ENCODE data around the gene MUS81. TPM values are rescaled to one million over a fixed set of nuclear protein-coding genes. Genes with fewer than 3 reads are reported as not detected.
"Not testable (repeated sequence)": the region's sequence is repeated elsewhere in the genome, so short reads cannot be mapped to it uniquely, and the experiment has no call there.

MUS81 gene
- total RNA-seq, 1 donor: 85.1 TPM

DNA sequence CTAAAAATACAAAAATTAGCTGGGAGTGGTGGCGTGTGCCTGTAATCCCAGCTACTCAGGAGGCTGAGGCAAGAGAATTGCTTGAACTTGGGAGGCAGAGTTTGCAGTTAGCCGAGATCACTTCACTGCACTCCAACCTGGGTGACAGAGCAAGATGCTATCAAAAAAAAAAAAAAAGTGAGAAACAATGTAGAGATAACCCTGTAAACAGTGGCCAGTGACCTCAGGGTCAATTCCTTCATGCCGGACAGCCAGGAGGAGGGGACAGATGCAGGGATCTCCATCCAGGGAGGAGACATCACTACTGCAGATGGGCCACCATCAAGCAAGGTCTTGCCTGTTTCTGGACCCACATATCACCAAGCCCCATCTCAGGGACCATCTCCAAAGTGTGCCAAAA lies 12.5 kb upstream of the MUS81 start:
- no peak for DNase-seq (ENCODE audit: low read depth in 2 of 3, low spot score in 2 of 3)

DNA sequence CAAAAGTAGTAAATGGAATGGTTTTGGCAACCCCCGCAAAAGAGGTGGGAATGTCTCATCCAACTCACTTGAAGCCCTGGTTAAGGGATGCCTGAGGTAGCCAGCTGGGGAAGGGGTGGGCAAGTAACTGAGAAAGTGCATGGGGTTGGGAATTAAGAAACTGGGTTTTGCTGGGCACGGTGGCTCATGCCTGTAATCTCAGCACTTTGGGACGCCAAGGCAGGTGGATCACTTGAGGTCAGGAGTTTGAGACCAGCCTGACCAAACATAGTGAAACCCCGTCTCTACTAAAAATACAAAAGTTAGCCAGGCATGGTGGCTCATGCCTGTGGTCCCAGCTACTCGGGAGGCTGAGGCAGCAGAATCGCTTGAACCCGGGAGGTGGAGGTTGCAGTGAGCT lies 11.5 kb upstream of the MUS81 start:
- DNase-seq (ENCODE audit: low read depth in 2 of 3, low spot score in 2 of 3): not testable (repeated sequence)

GRCh38 chr11:65849366-65849765 lies 10.9 kb upstream of the MUS81 start:
- DNase-seq (ENCODE audit: low read depth in 2 of 3, low spot score in 2 of 3): no peak

DNA sequence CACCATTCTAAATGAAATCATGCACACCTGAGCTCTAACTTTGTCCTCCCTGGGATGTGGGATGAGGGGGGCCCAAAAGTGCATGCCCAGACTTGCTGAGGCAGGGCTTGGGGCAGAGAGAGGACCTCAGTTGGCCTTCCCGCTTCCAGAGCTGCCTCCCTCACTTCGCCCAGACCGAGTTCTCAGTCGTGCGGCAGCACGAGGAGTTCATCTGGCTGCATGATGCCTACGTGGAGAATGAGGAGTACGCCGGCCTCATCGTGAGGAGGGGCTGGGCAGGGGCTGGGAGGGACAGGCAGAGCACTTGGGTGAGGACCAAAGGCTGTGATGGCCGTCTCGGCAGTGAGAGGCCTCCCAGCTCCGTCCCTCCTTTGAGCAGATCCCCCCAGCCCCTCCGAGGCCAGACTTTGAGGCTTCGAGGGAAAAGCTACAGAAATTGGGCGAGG lies 10.4 kb upstream of the MUS81 start:
- no peak for DNase-seq (ENCODE audit: low read depth in 2 of 3, low spot score in 2 of 3)

- DNase-seq (ENCODE audit: low read depth in 2 of 3, low spot score in 2 of 3): no peak
These were observed 9.8 kb upstream of the MUS81 start for GRCh38 chr11:65850217-65851082.

DNA sequence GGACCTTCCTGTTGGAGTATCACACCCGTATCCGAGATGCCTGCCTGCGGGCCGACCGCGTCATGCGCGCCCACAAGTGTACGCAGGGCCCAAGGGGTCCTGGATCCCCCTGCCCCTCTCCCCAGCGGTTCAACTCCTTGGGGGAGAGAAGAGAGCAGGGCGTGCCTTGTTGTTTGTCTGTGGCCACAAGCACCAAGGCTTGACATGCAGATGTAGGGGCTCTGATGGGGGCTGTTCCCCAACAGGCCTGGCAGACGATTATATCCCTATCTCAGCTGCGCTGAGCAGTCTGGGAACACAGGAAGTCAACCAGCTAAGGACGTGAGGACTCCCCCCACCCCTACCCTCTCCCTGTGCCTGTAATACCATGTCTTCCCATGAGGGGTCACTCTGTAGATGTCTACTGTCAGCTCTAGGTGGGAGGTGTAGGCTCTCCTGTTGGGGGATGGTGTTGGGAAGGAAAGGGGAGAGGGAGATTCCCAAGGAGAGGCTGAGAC lies 9.1 kb upstream of the MUS81 start:
- peak in 1 of 3 donors; percentile 31 for DNase-seq (ENCODE audit: low read depth in 2 of 3, low spot score in 2 of 3)

DNA sequence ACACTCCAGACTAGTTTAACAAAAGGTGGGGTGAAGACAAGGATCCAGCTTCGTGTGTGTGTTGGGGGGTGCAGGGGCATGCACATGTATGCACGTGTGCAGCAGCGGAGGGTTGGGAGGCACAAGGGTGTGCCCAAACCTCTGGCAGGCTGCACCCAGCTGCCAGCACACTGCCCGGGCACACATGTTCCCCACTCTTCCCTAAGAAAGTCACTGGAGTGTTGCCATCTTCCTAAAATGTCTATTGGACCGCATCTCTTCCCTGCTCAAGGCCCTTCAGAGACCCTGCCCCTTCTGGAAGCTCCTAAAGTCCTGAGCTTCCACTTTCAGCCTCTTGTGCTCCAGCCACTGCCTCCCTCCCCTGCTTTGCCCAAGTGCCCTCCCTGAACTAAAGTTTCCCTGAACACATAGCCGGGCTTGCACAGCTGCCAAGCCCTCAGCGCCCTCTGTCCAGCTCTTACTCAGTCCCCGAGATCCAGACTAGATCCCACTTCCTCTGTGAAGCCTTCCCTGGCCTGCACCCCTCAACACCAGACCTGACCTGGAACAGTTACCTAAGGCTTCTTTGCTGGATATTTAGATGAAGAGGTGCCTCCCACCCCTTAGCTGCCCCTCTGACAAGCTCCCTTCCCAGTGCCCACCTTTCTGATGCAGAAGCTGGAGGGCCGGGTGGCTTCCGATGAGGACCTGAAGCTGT lies 8.3 kb upstream of the MUS81 start:
- DNase-seq (ENCODE audit: low read depth in 2 of 3, low spot score in 2 of 3): no peak

DNA sequence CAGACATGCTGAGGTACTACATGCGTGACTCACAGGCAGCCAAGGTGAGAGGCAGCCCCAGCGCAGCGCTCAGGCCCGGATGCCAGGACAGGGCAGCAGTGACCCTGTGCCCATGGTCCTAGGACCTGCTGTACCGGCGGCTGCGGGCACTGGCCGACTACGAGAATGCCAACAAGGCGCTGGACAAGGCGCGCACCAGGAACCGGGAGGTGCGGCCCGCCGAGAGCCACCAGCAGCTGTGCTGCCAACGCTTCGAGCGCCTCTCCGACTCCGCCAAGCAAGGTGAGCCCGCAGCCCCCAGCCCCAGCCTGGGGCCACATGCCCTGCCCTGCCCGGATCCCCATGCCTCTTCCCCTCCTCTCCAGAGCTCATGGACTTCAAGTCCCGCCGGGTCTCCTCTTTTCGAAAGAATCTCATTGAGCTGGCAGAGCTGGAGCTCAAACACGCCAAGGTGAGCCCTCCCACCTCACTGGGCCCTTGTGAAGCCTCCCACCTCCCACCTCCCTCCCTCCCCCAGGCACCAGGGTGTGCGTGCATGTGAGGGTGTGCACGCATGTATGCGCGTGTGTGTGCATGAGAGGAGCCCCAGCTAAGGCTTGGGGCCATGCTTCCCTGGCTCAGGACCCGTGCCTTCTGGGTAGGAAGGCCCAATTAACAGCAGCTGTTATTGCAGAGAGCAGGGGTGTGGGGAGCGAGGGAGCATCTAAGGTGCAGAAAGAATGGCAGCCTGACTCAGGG lies 7.6 kb upstream of the MUS81 start:
- DNase-seq (ENCODE audit: low read depth in 2 of 3, low spot score in 2 of 3): no peak

DNA sequence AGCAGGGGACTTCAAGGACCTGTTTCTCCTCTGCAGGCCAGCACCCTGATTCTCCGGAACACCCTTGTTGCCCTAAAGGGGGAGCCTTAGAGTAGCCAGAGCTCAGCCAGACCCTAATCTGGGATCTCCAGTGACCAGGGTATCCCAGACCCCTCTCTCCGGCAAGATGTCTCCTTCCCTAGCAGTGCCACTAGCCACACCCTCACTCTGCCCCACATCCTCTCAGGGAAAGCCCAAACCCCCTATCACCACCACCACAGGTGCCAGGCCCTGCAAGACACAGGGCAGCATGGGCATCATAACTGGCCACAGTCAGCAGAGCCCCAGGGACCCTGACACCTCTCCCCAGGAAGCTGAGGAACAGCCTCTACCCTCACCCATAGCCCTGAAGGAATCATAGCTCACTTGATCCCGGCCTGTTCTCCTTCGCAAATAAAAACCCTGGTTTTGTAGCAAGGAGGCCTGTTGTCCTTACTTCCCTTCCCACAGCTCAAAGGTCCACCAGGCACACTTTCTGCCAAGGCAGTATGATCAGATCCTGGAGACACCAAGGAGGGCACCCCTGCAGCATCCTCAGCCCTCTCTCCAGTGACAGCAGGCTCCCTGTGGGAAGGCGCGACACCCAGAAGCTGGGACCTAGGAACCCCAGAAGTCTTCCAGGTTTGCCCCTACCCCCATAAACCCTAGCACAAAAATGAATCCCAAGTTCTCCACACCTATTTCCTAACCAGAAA lies 6.8 kb upstream of the MUS81 start:
- DNase-seq (ENCODE audit: low read depth in 2 of 3, low spot score in 2 of 3): no peak

DNA sequence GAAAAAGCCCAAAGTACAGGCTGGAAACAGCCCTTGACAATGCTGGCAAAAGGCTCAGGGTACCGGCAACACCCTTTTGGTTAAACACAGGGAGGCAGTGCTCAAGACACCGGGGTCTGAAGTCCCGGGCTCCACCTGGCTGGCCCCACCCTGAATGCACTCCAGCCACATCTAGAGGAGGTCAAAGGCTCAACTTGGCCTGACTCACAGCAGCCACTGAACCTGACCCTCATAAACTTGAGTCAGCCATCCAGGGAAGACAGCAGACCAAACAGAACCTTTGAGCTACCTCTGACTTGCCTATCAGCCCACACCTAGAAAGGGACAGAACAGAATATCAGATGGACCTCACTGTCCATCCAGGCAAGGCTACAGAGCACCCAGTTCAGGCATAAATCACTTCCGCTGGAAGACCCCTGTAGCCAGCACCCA lies 6.1 kb upstream of the MUS81 start:
- DNase-seq (ENCODE audit: low read depth in 2 of 3, low spot score in 2 of 3): no peak

- DNase-seq (ENCODE audit: low read depth in 2 of 3, low spot score in 2 of 3): no peak
These were observed 5.1 kb upstream of the MUS81 start for GRCh38 chr11:65854852-65855837.

DNA sequence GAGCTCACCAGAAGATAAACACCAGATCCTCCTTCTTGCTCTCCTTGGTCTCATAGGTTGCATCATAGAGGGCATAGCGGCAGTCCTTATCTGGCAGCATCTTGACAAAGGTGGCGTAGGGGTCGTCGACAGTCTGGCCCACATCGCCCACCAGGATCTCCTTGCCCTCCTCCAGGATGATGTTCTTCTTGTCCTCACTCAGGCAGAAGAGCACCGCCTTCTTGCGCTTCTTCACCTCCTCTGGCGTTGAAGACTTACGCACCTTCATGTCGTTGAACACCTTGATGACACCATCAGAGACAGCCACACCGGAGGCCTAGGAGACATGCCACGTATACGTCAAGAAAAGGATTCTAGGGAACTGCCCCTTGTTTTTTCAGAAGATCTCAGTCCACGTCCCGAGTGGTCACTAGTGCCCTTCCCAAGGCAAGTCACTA lies 4.3 kb upstream of the MUS81 start:
- no peak for DNase-seq (ENCODE audit: low read depth in 2 of 3, low spot score in 2 of 3)

GRCh38 chr11:65856689-65857499 lies 3.3 kb upstream of the MUS81 start:
- peak; percentile 52 to 63 (median 62) for DNase-seq (ENCODE audit: low read depth in 2 of 3, low spot score in 2 of 3)

DNA sequence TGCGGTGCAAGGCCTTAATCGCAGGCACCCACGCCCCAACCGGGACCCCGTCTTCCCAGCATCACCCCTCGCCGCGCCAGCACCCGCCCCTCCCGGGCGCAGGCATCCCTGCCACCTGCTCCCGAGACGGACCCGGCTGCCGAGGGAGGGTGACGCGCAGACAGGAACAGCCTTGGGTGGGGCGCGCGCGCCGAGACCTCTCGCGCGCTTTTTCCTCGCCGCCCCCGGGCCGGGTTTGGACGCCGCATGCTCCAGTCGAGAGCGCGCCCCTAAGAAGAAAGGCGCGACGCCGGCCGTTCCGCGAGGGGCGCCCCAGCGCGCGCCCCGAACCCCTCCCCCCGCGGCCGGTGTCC lies 2.8 kb upstream of the MUS81 start:
- peak in 2 of 3 donors; percentile 49 to 55 for DNase-seq (ENCODE audit: low read depth in 2 of 3, low spot score in 2 of 3)

GRCh38 chr11:65857853-65858680 lies 2.2 kb upstream of the MUS81 start, which contains the start of gene CFL1:
Gene CFL1, minus strand, starts transcription at chr11:65858180. Its CDS starts 81 bp downstream, at chr11:65858099.
- DNase-seq (ENCODE audit: low read depth in 2 of 3, low spot score in 2 of 3): peak; percentile 89 to 98 (median 97)

GRCh38 chr11:65858681-65859087 lies 1.5 kb upstream of the MUS81 start:
- DNase-seq (ENCODE audit: low read depth in 2 of 3, low spot score in 2 of 3): peak in 1 of 3 donors; percentile 53

- peak; percentile 79 to 99 (median 98) for DNase-seq (ENCODE audit: low read depth in 2 of 3, low spot score in 2 of 3)
These were observed 980 bp upstream of the MUS81 start for GRCh38 chr11:65859095-65859811.

Measured in hematopoietic multipotent progenitor cell (in vitro differentiated cells).